ENCODE measurements around the gene NEAT1. TPM values are rescaled to one million over a fixed set of nuclear protein-coding genes. Genes with fewer than 3 reads are reported as not detected.
"Not testable (repeated sequence)": the region's sequence is repeated elsewhere in the genome, so short reads cannot be mapped to it uniquely, and the experiment has no call there.

NEAT1 gene
- total RNA-seq, 4 donors from 2014 or later = 21.0 to 341 (median 183) TPM

- Histone ChIP-seq H3K4me1 (peaks cover 0 to 40% (median 18%) of the 10 kb centered on the region in 3 donors), H3K9me3 (no peaks in the 10 kb centered on the region), H3K4me3 (peak overlapping the region; percentile 34 to 55), H3K27ac (peak overlapping the region; percentile 64 to 94 (median 90)), H3K27me3 (no peaks in the 10 kb centered on the region), H3K36me3 (no peaks in the 10 kb centered on the region)
- peak; percentile 74 for TF ChIP-seq POLR2AphosphoS5 (IDR thresholded peaks at IDR 0.05)
- peak; percentile 61 to 76 for TF ChIP-seq POLR2A (IDR thresholded peaks at IDR 0.05)
- peak in 2 of 4 experiments; percentile 1 to 31 for TF ChIP-seq CTCF (IDR thresholded peaks at IDR 0.05)
- TF ChIP-seq EP300 (IDR thresholded peaks at IDR 0.05) = no peak
- 2 to 15% methylated on average over 4 to 11 of the region's 47 CpGs for WGBS, 2 donors (ENCODE audit: low coverage in 1 of 2)
- ATAC-seq = peak; percentile 89
Measured at GRCh38 chr11:65454696-65455456, 32.3 kb downstream of the NEAT1 start.

- Histone ChIP-seq H3K4me1 (peaks cover 0 to 40% (median 18%) of the 10 kb centered on the region in 3 donors), H3K4me3 (no peak overlapping the region), H3K27me3 (no peaks in the 10 kb centered on the region), H3K36me3 (no peaks in the 10 kb centered on the region), H3K27ac (no peak overlapping the region), H3K9me3 (no peaks in the 10 kb centered on the region)
- TF ChIP-seq POLR2AphosphoS5 (IDR thresholded peaks at IDR 0.05) = no peak
- no peak for TF ChIP-seq POLR2A (IDR thresholded peaks at IDR 0.05)
- no peak for ATAC-seq
- 85 to 100% methylated on average over 3 of the region's 3 CpGs for WGBS, 2 donors (ENCODE audit: low coverage in 1 of 2)
Measured at GRCh38 chr11:65456418-65456817, 33.8 kb downstream of the NEAT1 start.

GRCh38 chr11:65459552-65459951, 37.0 kb downstream of the NEAT1 start:
- no peak for ATAC-seq
- Histone ChIP-seq H3K9me3 (no peaks in the 10 kb centered on the region), H3K36me3 (no peaks in the 10 kb centered on the region), H3K27ac (no peak overlapping the region), H3K4me3 (no peak overlapping the region), H3K27me3 (no peaks in the 10 kb centered on the region), H3K4me1 (peaks cover 0 to 20% (median 3%) of the 10 kb centered on the region in 3 donors)
- no peak for TF ChIP-seq POLR2AphosphoS5 (IDR thresholded peaks at IDR 0.05)
- no peak for TF ChIP-seq CTCF (IDR thresholded peaks at IDR 0.05)
- no peak for TF ChIP-seq EP300 (IDR thresholded peaks at IDR 0.05)
- no peak for TF ChIP-seq POLR2A (IDR thresholded peaks at IDR 0.05)
- WGBS, 2 donors (ENCODE audit: low coverage in 1 of 2) = 86 to 93% methylated on average over 5 of the region's 7 CpGs

- not testable (repeated sequence) for H3K4me3 ChIP-seq, ATAC-seq, H3K9me3 ChIP-seq, H3K27ac ChIP-seq, H3K27me3 ChIP-seq, H3K36me3 ChIP-seq
- 94 to 100% methylated on average over 3 of the region's 18 CpGs for WGBS, 2 donors (ENCODE audit: low coverage in 1 of 2)
- H3K4me1 ChIP-seq = peaks cover 0 to 19% (median 6%) of the 10 kb centered on the region in 3 donors
Measured at GRCh38 chr11:65465471-65465870, 42.9 kb downstream of the NEAT1 start.

- Histone ChIP-seq H3K4me1 (peaks cover 0 to 37% (median 22%) of the 10 kb centered on the region in 3 donors), H3K27ac (peak overlapping the region in 2 of 4 donors; percentile 1 to 17)
- H3K4me3 ChIP-seq, ATAC-seq, H3K9me3 ChIP-seq, H3K27me3 ChIP-seq, H3K36me3 ChIP-seq: not testable (repeated sequence)
- 84 to 94% methylated on average over 6 of the region's 6 CpGs for WGBS, 2 donors (ENCODE audit: low coverage in 1 of 2)
Measured at GRCh38 chr11:65467306-65467705, 44.7 kb downstream of the NEAT1 start.

- H3K27ac ChIP-seq = peak overlapping the region in 2 of 4 donors; percentile 7 to 98
Measured at GRCh38 chr11:65468874-65469333, 46.3 kb downstream of the NEAT1 start.

More at GRCh38 chr11:65468874-65469333, 46.3 kb downstream of the NEAT1 start:
- Histone ChIP-seq H3K27me3 (no peaks in the 10 kb centered on the region), H3K36me3 (no peaks in the 10 kb centered on the region), H3K4me1 (peaks cover 0 to 50% (median 29%) of the 10 kb centered on the region in 3 donors), H3K4me3 (no peak overlapping the region), H3K9me3 (no peaks in the 10 kb centered on the region)
- no peak for ATAC-seq
- TF ChIP-seq POLR2A (IDR thresholded peaks at IDR 0.05) (no peak), CTCF (IDR thresholded peaks at IDR 0.05) (peak in 3 of 4 experiments; percentile 47 to 63 (median 54)), EP300 (IDR thresholded peaks at IDR 0.05) (no peak), POLR2AphosphoS5 (IDR thresholded peaks at IDR 0.05) (no peak)
- WGBS, 2 donors (ENCODE audit: low coverage in 1 of 2) = 21 to 40% methylated on average over 1 to 3 of the region's 3 CpGs

Measured in gastroesophageal sphincter (tissue), 4 donors.